ENCODE data around the gene FAM163B. TPM values are rescaled to one million over a fixed set of nuclear protein-coding genes. Genes with fewer than 3 reads are reported as not detected.

FAM163B gene
- total and polyA plus RNA-seq, 2 donors (not counting 3 experiments of a cell fraction or from before 2014, with no cell fraction given): not detected

DNA sequence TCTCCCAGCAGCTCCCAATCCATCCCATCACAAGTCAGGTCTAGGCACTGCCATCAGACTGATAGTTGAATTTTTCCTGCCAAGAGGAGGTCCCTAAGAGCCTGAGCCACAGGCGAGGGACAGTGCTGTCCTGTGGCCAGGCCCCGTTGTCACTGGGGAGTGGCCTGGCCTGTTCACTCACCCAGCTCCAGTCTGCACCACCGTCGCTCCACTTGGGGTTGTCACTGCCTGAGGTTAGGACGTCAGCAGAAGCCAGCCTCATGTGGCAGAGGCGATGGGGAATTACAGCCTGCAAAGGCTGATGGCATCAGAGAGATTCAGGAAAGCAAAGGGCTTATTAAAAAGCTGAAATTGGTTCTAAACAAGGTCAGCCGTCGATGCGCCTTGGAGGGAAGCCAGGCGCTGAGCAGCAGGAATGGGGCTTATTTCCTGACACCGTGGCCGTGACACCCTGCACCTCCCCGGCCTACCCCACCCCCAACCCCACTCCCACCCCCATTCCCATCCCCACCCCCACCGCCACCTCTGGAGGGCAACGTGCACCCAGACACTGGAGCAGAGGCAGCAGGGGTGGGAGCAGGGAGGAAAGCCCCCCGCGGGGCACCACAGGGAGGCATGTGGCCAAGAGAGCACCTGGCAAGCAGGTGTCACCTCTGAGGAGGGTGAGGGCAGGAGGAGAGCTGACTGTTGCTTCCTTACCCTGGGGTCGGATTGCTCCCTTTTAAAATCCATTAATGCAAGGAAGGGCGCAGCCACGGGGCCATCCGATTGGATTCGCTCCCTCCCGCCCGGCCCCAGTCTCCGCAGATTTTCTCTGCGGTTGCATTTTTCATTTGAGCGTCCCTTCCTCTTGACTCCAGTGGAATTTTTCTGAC, 23.9 kb upstream of the FAM163B start:
- CTCF ChIA-PET: no interaction called here
- intact Hi-C loops (cut with micrococcal nuclease): no loop called here
- Histone ChIP-seq H3K36me3 (ENCODE audit: control insufficient read depth in 2 of 2, extremely low read depth in 1 of 2, insufficient read depth in 2 of 2, low read length in 2 of 2) (no peaks in the 10 kb centered on the region), H2AFZ (ENCODE audit: low read depth, low read length) (no peak overlapping the region), H3K4me2 (ENCODE audit: insufficient read depth, low read length) (no peak overlapping the region), H3K4me3 (replicated peaks in 1 of 3; ENCODE audit: insufficient read depth in 1 of 3, low read depth in 1 of 3, low read length in 3 of 3) (no peak overlapping the region), H3K4me1 (ENCODE audit: control insufficient read depth, extremely low read depth, insufficient read depth, low read length) (no peaks in the 10 kb centered on the region), H3K9ac (replicated peaks; ENCODE audit: extremely low read depth, insufficient read depth, low read length) (no peak overlapping the region), H3K9me1 (replicated peaks; ENCODE audit: control insufficient read depth, extremely low read depth, insufficient read depth, low read length) (no peaks in the 10 kb centered on the region), H3K79me2 (ENCODE audit: control insufficient read depth, insufficient read depth, low read length) (no peaks in the 10 kb centered on the region), H3K27me3 (ENCODE audit: control insufficient read depth in 2 of 2, insufficient read depth in 2 of 2, low read length in 2 of 2) (no peaks in the 10 kb centered on the region), H4K20me1 (replicated peaks; ENCODE audit: control insufficient read depth, extremely low read depth, insufficient read depth, low read length) (no peaks in the 10 kb centered on the region), H3K27ac (ENCODE audit: insufficient read depth, low read depth, low read length) (no peak overlapping the region), H3K9me3 (replicated peaks; ENCODE audit: control insufficient read depth, insufficient read depth, low read length) (no peaks in the 10 kb centered on the region)
- POLR2A ChIA-PET: no interaction called here
- dilution Hi-C loops (cut with MboI; ENCODE audit: extremely low pct_ligation_motif_present, low sequenced_read_pairs): no loop called here
- no peak for DNase-seq (ENCODE audit: low read depth, low spot score)
- FAIRE-seq: no peak
- BruUV-seq (replicated peaks): no TSS peak
- TF ChIP-seq, protein P1, sequence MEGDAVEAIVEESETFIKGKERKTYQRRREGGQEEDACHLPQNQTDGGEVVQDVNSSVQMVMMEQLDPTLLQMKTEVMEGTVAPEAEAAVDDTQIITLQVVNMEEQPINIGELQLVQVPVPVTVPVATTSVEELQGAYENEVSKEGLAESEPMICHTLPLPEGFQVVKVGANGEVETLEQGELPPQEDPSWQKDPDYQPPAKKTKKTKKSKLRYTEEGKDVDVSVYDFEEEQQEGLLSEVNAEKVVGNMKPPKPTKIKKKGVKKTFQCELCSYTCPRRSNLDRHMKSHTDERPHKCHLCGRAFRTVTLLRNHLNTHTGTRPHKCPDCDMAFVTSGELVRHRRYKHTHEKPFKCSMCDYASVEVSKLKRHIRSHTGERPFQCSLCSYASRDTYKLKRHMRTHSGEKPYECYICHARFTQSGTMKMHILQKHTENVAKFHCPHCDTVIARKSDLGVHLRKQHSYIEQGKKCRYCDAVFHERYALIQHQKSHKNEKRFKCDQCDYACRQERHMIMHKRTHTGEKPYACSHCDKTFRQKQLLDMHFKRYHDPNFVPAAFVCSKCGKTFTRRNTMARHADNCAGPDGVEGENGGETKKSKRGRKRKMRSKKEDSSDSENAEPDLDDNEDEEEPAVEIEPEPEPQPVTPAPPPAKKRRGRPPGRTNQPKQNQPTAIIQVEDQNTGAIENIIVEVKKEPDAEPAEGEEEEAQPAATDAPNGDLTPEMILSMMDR (IDR thresholded peaks at IDR 0.05; ENCODE audit: extremely low read depth in 1 of 2, insufficient read depth in 1 of 2, low read depth in 1 of 2, low read length in 2 of 2): no peak
- TF ChIP-seq FOS (IDR thresholded peaks at IDR 0.05; ENCODE audit: borderline replicate concordance, insufficient read depth, low read length) (no peak), EZH2 (IDR thresholded peaks at IDR 0.05; ENCODE audit: borderline replicate concordance, low read depth, low read length, severe bottlenecking) (no peak), POLR2AphosphoS5 (IDR thresholded peaks at IDR 0.05; ENCODE audit: insufficient read depth, low read depth, low read length) (no peak), MYC (IDR thresholded peaks at IDR 0.05; ENCODE audit: low read depth, low read length) (no peak), GATA2 (IDR thresholded peaks at IDR 0.05; ENCODE audit: insufficient read depth, insufficient read length, low read depth, low read length) (no peak), JUN (IDR thresholded peaks at IDR 0.05; ENCODE audit: borderline replicate concordance, insufficient read depth, insufficient read length, low read depth) (no peak), POLR2A (IDR thresholded peaks at IDR 0.05; ENCODE audit: low read depth, low read length) (no peak)
- TF ChIP-seq, protein P2, sequence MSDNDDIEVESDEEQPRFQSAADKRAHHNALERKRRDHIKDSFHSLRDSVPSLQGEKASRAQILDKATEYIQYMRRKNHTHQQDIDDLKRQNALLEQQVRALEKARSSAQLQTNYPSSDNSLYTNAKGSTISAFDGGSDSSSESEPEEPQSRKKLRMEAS (IDR thresholded peaks at IDR 0.05; ENCODE audit: insufficient read depth, insufficient read length): no peak

All from endothelial cell of umbilical vein (primary cell).